NCI-H2227 treated with DMSO at 0.1 percent for 48 hours (cell line): ENCODE results near the gene NRM.

ENCODE experiments used
- DNase-seq: peaks from one replicate; lab custom pipeline; 2025; lab: John Stamatoyannopoulos, UW

NRM gene

GRCh38 chr6:30688569-30688968 is 2.2 kb downstream of the NRM start:
- DNase-seq: no peak

- DNase-seq: peak; percentile 50
Measured at GRCh38 chr6:30687659-30688431, 2.9 kb downstream of the NRM start.

- DNase-seq: peak; percentile 79
Measured at GRCh38 chr6:30686908-30687658, 3.7 kb downstream of the NRM start.

DNA sequence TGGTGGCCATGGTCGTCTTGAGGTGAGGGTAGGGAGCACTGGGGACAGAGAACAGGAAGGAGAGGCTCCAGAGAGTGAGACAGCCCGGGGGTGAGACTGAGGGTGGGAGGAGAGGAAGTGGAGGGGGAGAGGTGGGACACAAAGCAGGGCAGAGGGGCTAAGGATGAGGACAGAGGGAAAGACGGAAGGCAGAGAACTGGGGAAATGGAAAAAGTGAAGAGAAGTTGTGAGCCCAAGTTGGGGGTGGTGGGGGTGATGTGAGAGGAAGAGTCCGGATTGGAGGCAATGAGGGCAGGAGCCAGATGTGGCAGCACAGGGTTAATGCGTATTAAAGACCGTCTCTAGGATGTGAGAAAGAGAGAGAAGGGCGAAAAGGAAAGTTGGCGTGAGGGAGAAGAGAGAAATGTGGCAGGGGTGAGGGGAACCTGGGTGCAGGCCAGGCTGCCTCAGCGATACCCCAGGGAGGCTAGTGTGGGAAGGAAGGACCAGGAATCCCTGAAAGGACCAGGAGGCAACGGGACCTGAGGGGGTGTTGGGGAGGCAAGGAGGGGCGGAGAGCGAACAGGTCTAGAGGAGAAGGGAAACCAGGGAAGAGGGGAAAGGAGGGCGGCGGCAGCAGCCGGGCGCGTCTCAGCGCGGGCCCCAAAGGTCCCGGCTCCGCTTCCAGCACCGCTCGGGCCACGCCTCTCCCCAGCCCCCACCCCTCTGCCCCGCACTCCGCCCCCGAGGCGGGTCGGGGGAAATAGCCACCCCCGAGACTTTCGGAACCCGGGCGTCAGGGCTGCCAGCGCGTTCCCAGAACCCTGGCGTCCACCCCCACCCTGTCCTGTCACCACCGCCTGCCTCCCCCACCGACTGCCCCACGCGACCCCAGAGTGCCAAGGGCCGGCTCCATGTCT is 4.5 kb downstream of the NRM start, which contains the start of gene PPP1R18:
Gene PPP1R18 (minus strand): TSS at position 637 of the 899 bp plus-strand sequence. CDS start 627 bp downstream, at position 10.
- DNase-seq: peak; percentile 46

DNA sequence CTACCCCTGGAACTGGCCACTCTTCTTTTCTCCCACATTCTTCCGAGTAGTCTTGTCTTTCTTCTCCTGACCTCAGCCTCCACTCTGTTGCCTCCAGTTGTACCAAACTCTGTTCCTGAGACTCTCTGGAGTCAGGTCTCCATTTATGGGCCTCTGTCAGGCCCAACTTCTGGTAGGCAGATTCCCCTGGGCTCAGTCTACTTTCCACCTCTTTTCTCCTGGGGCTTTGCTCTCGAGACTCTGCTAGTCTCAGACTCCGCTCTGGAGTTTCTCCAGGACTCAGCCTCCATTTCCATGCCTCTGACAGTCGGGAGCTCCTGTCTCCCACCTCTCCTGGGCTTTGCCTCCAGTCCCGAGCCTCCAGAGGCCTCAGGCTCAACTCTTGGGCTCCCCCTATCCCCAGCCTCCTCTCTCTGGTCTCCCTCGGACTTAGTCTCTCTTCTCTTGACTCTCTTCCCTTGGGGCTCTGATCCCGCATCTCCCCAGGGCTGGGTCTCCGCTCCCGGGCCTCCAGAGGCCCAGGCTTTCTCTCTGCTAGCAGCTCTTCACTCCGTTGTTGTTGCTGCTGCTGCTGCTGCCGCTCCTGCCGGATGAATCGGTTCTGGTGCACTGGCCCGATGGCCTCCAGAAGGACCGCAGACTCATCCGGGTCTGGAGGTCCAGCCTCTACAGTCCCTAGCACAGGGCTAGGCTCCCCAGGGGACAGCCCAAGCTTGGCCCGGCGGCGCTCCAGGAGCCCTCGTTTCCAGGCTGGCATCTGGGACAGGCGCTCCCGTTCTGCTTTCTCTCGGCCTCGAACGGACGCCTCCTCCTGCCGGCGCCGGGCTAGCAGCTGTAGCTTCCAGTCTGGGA is 5.4 kb downstream of the NRM start:
- DNase-seq: no peak

DNA sequence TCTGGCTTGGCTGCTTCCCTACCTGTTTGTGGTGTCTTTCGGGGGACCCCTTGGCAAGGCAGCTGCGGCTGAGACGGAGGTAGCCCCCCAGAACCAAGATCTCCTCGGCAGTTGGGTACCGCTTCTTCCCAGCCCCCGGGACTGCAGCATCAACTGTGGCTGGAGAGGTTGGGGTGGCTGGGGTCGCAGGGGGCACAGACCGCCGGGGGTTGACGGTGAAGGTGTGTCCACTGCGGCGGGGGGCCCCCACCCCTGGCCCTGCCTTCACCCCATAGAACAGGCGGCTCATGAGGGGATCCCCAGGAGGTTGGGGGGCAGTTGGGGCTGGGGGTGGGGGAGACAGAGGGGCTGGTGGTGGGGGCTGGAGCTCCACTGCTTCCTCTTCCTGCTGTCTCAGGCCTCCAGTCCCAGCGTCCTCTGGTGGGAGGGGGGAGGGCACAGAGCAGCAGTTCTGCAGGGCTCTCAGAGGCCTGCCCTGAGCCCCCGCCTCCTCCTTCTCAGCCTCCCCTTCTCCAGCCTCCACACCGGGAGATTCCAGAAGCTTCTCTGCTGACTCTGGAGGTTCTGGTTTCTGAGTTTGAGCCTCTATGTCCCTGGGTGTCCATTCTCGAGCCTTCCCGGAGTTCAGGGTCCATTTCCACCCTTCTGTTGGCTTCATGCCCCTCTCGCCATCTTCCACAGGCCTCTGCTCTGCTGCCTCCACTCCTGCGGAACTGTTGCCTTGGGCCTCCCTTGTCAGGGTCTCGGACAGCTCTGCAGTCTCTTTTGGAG is 6.2 kb downstream of the NRM start:
- DNase-seq: no peak

- DNase-seq: no peak
Measured at GRCh38 chr6:30683980-30684338, 6.8 kb downstream of the NRM start.

DNA sequence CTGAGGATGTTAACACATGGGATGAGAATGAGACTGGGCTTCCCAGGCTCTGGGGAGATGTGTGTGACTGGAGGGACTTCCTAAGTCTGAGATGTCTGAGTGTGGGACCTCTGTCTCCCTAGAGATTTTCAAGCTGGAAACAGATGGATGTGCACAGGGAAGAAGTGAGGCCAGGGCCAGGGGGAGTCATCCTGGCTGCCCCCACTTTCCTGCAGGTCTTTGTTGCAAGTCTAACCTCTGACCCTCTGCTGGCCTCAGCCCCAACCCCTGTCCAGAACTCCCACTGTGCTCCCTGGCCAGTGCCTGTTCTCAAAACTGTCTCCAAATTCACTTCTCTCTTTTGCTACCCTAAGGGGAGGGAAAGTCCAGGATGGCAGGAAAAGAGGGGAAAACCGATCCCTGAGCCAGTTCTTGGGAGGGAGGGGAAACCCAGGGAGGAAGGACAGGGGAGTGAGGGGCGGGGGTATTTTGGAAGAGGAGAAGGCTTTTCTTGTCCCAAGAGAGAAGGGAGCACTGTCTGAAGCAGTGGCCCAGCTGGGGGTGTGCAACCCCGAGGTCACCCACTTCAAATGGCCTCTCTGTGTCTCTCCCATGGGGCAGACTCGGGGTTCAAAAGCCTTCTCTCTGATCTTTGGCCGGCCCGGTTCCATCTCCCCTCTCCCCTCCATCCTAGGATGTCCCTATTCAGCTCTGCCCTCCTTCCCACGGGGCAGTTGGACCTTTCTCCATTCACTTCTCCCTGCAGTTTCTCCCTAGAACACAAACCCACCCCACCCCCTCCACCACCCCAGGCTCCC is 7.4 kb downstream of the NRM start:
- DNase-seq: no peak

DNA sequence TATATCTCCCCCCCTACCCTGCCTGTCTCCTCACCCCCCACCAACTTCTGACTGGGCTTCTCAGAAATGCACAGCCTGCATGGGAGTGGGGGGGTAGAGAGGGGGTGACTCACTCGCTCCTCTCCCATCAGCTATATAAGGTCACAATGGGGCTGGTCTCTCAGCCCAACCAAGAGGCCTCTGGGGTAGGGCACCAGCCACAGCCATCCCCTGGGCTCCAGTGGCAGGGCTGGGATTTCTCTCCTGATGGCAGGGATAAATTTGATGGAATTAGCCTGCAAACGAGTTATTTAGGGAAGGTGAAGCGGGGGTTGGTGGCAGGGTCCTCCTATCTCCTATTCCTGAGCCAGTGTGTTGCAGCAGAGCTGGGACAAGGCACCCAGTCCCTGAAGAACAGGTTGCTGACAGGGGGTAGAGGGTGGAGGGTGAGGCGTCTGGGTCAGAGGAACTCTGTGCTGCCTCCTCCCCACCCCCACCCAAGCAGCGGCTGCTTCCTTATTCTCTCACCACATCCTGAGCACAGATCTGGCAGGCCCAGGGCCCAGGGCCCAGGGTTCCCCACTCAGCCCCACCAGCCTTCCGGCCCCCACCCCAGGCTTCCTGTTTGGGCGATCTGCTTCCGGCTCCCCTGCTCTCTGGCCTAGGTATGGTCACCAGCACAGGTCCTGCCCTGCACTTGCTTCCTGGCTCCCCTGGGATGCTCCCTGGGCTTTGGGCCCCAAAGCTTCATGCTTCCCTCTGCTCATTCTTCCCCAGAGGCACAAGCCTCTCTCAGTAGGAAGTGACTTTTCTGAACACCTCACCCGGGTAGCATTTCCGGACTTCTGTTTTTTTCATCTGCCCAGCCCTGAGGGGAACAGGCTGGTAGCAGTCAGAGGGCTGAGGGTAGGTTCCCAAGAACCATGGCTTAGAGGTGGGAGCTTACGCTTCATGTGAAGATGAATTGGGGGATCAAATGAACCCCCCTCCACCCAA is 8.4 kb downstream of the NRM start:
- DNase-seq: peak; percentile 2

DNA sequence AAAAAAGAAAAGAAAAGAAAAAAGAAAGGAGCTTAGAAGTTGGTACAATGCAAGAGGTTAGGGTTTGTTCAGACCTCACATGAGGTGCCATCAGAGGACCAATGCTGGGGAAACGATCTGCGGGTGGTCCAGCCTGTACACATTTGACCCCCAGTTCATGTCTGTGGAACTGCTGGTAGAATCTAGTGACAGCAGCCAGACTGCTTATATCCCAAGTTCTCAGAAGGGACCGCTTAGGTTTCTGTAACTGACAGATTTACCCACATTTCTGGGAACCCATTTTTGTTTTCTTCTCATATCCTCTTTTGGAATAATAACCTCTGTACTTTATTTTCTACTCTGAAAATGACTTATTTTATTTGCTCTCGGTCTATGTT is 9.0 kb downstream of the NRM start:
- DNase-seq: no peak

DNA sequence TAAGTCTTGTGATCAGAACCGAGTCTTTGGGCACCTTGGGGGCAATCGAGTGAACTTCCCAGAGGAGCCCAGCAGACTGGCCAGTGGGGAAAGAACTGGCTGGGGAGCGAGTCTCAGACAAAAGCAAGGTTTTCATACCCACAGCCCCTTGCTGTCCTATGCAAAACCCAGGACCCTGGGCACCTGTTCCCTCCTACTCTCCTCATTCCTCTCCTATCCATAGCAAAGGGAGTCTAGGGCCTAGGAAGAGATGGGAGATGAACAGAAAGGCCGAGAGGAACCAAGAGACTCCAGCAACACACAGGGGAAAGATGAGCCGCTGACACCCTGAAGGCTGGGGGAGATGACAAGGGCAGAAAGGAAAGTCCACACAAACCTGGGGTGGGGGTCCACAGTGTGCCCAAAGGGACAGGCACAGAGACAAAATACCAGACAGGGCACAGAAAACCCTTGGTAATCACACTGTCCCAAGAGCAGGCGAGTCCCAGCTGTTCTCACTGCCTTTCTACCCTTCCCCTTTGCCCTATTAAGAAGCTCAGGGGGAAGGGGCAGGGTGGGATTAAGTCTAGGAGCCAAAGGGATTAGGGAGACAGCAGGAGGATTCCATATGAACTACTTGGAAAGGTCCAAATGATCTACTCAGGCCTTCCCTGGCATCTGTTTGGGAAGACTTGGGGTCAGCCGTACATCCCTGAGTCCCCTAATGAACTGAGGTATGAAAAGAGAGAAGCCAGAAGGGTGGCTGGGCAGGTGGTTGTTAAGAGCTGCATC is 10.8 kb downstream of the NRM start:
- no peak for DNase-seq

DNA sequence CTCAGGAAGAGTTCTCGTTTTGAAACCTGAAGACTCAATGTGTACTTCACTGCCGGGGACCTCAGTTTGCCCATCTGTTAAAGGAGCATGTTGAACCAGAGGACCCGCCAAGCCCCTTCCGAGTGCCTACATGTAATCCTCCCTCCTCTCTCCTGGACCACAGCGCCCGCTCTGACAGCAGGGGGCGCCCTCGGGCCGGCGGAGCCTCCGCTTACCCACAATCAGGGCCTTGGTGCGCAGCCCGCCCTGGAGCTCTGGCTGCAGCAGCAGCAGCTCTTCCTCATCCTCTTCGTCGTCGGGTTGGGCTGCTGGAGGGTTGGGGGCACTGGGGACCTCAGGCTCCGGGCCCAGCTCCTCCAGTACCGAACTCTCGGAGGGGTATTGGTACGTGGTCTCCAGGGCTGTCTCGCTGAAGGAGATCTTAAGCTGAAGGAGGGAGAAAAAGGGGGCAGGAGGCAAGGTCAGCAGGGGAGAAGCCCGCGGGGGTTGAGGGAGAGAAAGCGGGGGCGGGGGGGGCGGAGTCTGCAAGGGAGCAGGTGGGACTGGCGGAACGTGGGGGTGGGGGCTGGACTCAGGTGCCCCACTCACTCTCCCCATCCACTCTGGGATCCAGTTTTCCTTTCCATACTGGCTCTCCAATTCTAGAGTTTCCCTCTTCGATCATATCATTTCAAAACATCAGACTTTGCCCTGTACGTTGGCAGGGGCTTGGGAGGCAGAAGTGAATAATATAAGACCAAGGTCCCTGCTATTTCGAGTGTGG is 11.6 kb downstream of the NRM start:
- DNase-seq: peak; percentile 23

GRCh38 chr6:30676660-30677285 is 14.0 kb downstream of the NRM start:
- no peak for DNase-seq

DNA sequence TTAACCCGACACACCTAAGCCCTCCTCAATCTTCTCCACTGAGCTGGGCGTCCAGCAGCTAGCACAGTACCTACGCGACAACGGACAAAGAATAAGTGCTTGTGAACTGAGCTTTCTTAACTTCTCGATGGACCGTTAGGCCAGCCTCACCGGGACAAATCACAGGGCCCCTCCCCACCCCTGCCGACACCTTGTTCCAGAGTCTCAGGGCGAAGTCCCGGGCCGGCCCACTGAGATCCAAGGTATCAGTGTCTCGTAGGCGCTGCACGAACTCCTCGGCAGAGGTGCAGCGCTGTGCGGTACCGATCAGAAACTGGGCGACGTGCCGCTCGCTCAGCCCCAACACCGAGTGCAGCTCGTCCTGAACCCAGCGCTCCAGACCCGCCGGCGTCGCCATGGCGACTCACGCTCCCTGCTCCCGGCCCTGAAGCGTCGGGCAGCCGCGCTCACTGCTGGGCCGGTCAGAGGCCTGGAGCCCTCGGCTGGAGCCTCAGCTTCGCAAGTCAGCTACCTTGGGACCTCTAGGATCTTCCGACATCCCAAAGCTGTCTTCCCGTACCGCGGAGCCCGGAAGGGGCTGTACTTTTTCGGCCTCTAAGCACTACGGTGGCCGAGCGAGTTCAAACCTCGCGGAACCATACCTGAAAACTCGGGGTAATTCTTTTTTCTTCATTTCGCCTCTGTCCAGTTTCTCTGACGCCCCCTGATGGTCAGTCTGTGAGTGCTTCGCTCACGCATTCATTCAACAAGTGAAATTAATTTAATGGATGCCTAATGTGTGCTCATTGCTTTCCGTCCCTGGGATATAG is 18.1 kb downstream of the NRM start, which contains the start of gene DHX16:
Gene DHX16 (minus strand): TSS at position 562 of the 809 bp plus-strand sequence. CDS start 165 bp downstream, at position 397.
- DNase-seq: peak; percentile 96

DNA sequence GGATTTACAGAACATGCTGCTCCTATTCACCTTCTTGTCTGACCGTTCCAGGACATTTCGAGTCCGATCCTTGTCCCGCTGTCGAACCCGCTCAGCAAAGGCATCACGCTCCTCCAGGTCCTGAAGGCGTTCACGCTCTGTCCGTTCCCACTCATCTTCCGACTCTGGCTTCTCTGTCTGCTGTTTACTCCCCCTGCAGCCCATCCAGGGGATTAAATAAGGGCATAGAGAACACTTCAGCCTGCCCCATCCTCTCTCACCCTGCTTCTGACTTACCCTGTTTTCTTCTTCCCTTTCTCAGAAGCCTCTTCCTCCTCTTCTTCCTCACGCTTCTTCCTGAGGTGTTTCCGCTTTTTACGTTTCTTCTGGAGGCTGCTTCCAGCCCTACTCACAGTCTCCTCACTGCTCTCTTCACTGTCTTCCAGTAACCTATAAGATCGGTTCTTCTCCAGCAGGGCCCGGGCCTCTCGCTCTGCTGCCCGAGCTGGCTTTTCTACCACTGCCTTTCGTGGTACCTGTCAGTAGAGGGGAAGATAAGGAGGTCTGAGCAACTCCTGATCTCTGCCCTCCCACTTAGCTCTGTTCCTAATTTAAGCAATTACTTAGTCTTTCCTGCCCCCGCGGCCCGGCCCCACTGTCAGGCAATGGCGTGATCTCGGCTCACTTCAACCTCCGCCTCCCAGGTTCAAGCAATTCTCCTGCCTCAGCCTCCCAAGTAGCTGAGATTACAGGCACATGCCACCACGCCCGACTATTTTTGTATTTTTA is 19.8 kb downstream of the NRM start:
- no peak for DNase-seq
